Measurements from ENCODE around the gene UTP3. TPM values are rescaled to one million over a fixed set of nuclear protein-coding genes. Genes with fewer than 3 reads are reported as not detected.

Gene UTP3
- total and polyA plus RNA-seq, 9 of the 15 experiments (the other 6 are each of a cell fraction or from before 2014, with no cell fraction given), result 11.9 to 69.3 (median 34.0) TPM

DNA sequence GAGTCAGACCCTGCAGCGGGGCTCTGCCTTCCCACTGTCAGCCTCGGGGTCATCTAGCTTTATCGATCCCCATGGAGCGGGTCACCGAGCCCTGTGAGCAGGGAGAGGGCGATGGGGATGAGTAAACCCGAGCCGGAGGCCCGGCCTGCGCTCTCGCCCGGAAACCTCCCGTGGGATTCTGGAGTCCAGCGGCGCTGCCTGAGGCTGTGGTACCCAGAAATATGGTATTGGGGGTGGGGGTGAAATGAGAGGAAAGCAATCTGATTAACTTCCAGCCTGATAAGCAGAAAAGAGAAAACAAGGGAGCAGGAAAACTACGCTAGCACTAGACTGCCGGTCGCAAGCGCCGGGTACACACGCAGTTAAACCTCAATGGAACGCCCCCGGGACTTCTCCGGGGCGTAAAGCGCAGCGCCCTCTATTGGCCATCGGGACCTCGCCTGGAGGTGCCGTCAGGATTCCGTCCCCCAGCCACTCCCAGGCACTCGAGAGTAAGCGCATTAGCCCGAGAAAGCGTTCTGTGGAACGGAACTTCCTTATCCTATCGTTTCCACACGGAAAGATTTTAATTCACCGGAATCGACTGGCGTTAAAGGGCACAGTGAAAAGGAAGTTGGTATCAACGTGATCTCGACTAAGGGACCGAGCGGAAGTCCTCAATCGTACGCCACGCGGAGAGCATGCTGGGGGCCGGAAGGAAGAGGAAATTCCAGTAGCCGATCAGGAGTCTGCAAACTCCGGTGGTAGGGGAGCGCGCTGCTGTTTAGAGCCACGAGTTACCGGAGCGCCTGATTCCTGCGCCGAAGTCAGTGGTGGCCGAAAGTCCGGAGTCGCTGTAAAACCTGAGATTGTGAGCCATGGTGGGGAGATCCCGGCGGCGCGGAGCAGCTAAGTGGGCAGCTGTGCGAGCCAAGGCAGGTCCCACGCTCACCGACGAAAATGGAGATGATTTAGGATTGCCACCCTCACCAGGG lies at the start of gene UTP3 (continued):
- TF ChIP-seq, protein P1, sequence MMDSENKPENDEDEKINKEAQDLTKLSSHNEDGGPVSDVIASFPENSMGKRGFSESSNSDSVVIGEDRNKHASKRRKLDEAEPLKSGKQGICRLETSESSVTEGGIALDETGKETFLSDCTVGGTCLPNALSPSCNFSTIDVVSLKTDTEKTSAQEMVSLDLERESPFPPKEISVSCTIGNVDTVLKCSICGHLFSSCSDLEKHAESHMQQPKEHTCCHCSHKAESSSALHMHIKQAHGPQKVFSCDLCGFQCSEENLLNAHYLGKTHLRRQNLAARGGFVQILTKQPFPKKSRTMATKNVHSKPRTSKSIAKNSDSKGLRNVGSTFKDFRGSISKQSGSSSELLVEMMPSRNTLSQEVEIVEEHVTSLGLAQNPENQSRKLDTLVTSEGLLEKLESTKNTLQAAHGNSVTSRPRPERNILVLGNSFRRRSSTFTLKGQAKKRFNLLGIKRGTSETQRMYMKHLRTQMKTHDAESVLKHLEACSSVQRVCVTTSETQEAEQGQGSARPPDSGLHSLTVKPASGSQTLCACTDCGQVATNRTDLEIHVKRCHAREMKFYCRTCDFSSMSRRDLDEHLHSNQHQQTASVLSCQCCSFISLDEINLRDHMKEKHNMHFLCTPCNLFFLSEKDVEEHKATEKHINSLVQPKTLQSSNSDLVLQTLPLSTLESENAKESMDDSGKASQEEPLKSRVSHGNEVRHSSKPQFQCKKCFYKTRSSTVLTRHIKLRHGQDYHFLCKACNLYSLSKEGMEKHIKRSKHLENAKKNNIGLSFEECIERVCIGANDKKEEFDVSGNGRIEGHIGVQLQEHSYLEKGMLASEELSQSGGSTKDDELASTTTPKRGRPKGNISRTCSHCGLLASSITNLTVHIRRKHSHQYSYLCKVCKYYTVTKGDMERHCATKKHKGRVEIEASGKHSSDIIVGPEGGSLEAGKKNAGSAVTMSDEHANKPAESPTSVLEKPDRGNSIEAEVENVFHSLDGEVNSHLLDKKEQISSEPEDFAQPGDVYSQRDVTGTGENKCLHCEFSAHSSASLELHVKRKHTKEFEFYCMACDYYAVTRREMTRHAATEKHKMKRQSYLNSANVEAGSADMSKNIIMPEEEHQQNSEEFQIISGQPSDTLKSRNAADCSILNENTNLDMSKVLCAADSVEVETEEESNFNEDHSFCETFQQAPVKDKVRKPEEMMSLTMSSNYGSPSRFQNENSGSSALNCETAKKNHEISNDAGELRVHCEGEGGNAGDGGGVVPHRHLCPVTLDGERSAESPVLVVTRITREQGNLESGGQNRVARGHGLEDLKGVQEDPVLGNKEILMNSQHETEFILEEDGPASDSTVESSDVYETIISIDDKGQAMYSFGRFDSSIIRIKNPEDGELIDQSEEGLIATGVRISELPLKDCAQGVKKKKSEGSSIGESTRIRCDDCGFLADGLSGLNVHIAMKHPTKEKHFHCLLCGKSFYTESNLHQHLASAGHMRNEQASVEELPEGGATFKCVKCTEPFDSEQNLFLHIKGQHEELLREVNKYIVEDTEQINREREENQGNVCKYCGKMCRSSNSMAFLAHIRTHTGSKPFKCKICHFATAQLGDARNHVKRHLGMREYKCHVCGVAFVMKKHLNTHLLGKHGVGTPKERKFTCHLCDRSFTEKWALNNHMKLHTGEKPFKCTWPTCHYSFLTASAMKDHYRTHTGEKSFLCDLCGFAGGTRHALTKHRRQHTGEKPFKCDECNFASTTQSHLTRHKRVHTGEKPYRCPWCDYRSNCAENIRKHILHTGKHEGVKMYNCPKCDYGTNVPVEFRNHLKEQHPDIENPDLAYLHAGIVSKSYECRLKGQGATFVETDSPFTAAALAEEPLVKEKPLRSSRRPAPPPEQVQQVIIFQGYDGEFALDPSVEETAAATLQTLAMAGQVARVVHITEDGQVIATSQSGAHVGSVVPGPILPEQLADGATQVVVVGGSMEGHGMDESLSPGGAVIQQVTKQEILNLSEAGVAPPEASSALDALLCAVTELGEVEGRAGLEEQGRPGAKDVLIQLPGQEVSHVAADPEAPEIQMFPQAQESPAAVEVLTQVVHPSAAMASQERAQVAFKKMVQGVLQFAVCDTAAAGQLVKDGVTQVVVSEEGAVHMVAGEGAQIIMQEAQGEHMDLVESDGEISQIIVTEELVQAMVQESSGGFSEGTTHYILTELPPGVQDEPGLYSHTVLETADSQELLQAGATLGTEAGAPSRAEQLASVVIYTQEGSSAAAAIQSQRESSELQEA (IDR thresholded peaks at IDR 0.05; ENCODE audit: low read depth), result no peak
- peak; percentile 70 for TF ChIP-seq TAF1 (IDR thresholded peaks at IDR 0.05; ENCODE audit: control insufficient read depth, extremely low read depth, insufficient read depth, low read length, severe bottlenecking)
- peak; percentile 56 to 99; a peak in 3 of 4 replicates for TF ChIP-seq TRIM24 (IDR thresholded peaks at IDR 0.05)
- TF ChIP-seq, protein P2, sequence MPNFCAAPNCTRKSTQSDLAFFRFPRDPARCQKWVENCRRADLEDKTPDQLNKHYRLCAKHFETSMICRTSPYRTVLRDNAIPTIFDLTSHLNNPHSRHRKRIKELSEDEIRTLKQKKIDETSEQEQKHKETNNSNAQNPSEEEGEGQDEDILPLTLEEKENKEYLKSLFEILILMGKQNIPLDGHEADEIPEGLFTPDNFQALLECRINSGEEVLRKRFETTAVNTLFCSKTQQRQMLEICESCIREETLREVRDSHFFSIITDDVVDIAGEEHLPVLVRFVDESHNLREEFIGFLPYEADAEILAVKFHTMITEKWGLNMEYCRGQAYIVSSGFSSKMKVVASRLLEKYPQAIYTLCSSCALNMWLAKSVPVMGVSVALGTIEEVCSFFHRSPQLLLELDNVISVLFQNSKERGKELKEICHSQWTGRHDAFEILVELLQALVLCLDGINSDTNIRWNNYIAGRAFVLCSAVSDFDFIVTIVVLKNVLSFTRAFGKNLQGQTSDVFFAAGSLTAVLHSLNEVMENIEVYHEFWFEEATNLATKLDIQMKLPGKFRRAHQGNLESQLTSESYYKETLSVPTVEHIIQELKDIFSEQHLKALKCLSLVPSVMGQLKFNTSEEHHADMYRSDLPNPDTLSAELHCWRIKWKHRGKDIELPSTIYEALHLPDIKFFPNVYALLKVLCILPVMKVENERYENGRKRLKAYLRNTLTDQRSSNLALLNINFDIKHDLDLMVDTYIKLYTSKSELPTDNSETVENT (CRISPR knock-in tag; IDR thresholded peaks at IDR 0.05), result no peak
- TF ChIP-seq CBX8 (IDR thresholded peaks at IDR 0.05; ENCODE audit: borderline replicate concordance, extremely low read depth, low read depth, low read length, poor library complexity, severe bottlenecking), result no peak
- TF ChIP-seq ETV6 (IDR thresholded peaks at IDR 0.05; ENCODE audit: borderline replicate concordance in 1 of 2, low read depth in 2 of 2, low read length in 1 of 2), result peak; percentile 88 to 96; a peak in 3 of 4 replicates
- 0 out of 2 replicates have a peak, but pooled peaks have one; percentile 59 for TF ChIP-seq ETV6 (CRISPR knock-in tag; IDR thresholded peaks at IDR 0.05; ENCODE audit: borderline replicate concordance)
- TF ChIP-seq E2F3 (CRISPR knock-in tag; IDR thresholded peaks at IDR 0.05), result no peak
- TF ChIP-seq MXI1 (IDR thresholded peaks at IDR 0.05; ENCODE audit: low read depth, low read length), result peak; percentile 72; the same call in 1 of the 2 replicates
- no peak for TF ChIP-seq SRSF9 (IDR thresholded peaks at IDR 0.05; ENCODE audit: borderline replicate concordance, low read depth, low read length)
- TF ChIP-seq, protein P3, sequence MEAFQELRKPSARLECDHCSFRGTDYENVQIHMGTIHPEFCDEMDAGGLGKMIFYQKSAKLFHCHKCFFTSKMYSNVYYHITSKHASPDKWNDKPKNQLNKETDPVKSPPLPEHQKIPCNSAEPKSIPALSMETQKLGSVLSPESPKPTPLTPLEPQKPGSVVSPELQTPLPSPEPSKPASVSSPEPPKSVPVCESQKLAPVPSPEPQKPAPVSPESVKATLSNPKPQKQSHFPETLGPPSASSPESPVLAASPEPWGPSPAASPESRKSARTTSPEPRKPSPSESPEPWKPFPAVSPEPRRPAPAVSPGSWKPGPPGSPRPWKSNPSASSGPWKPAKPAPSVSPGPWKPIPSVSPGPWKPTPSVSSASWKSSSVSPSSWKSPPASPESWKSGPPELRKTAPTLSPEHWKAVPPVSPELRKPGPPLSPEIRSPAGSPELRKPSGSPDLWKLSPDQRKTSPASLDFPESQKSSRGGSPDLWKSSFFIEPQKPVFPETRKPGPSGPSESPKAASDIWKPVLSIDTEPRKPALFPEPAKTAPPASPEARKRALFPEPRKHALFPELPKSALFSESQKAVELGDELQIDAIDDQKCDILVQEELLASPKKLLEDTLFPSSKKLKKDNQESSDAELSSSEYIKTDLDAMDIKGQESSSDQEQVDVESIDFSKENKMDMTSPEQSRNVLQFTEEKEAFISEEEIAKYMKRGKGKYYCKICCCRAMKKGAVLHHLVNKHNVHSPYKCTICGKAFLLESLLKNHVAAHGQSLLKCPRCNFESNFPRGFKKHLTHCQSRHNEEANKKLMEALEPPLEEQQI (IDR thresholded peaks at IDR 0.05), result peak; percentile 92

All from K562 (cell line).